GM20000 (cell line): ENCODE data around the gene DEFB115.
"Not testable (repeated sequence)": the region's sequence is repeated elsewhere in the genome, so short reads cannot be mapped to it uniquely, and the experiment has no call there.

Source experiments
- DNase-seq: peaks from one replicate; pipeline ENCODE4 v3.0.0; 2012; ENCODE audit warnings: low spot score
- CTCF ChIP-seq: IDR thresholded peaks from 2 replicates; pipeline ENCODE4 v1.5.1; 2012; ENCODE audit warnings: mild to moderate bottlenecking, control low read depth; ENCODE audit errors: extremely low read depth, missing control alignments

Gene DEFB115

DNA sequence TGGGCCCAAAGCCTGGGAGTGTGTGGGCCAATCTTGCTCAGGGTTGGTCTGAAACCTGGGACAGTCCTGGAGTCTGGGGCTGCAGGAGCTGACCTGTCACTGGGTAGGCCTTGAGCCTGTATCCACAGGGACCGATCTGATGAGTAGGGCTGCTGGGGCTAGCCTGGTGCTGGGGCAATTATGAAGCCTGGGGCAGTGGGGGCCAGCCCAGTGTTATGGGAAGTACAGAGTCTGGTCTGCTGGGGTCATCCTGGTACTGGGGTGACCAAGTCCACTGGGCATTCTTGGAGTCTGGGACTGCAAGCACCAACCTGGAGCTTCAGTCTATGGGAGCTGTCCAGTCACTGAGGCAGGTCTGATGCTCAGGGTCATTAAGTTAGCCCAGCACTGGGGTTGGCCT lies 20.7 kb downstream of the DEFB115 start:
- no peak for DNase-seq
- TF ChIP-seq CTCF: no peak

GRCh38 chr20:31284964-31285363 lies 27.5 kb downstream of the DEFB115 start:
- not testable (repeated sequence) for DNase-seq

GRCh38 chr20:31308535-31309162 lies 51.2 kb downstream of the DEFB115 start, which contains the start of gene DEFB116:
DEFB116 (minus strand) TSS chr20:31308585; CDS start chr20:31308585, 0 bp downstream.
- no peak for DNase-seq
- no peak for TF ChIP-seq CTCF
